ENCODE measurements around the gene METTL3. TPM values are rescaled to one million over a fixed set of nuclear protein-coding genes. Genes with fewer than 3 reads are reported as not detected.
A peak's percentile ranks its signal among the peaks of the same experiment; 100 is the strongest.

Gene METTL3
- total and polyA plus RNA-seq, 2 of the 13 experiments (the other 11 are each of a cell fraction or from before 2014, with no cell fraction given) = 123 to 130 TPM

DNA sequence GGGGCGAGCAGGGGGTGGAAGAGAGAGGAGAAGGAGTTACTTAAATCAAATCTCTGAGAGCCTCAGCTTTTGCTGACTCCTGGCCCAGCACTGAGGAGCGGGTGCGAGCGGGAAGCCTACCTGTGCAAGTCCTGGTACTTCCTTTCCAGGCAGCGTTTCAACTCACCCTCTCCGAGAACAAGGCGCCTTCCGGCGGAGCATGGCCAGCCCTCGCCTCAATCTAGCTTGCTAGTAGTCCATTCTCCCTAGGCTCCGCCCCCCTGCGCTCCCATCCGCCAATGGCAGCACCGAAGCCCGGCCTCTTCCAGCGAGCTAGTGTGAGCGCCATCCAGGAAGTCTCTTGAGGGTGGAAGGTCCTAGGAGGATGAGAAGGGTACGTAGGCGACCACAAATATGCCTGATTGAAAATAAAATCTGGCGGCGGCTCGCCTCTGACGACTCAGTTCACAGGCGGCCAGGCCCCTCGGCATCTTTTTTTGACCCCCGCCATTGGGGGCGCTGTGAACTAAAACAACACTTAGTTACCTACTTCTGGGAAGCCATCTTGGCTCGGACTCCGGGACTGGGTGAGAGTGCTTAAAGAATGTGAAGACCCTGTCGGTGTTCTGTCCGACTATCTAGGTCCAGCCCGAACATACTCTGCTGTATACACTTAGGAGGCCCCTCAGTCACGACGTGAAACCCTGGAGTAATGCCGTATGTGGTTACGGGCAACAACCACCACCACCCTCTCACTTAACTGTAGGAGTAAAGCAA lies 55.0 kb downstream of the METTL3 start, which contains the start of gene CHD8 (continued):
- TF ChIP-seq, protein P1, sequence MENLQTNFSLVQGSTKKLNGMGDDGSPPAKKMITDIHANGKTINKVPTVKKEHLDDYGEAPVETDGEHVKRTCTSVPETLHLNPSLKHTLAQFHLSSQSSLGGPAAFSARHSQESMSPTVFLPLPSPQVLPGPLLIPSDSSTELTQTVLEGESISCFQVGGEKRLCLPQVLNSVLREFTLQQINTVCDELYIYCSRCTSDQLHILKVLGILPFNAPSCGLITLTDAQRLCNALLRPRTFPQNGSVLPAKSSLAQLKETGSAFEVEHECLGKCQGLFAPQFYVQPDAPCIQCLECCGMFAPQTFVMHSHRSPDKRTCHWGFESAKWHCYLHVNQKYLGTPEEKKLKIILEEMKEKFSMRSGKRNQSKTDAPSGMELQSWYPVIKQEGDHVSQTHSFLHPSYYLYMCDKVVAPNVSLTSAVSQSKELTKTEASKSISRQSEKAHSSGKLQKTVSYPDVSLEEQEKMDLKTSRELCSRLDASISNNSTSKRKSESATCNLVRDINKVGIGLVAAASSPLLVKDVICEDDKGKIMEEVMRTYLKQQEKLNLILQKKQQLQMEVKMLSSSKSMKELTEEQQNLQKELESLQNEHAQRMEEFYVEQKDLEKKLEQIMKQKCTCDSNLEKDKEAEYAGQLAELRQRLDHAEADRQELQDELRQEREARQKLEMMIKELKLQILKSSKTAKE (CRISPR knock-in tag; IDR thresholded peaks at IDR 0.05; ENCODE audit: borderline replicate concordance) = no peak
- TF ChIP-seq SNAPC2 (CRISPR knock-in tag; IDR thresholded peaks at IDR 0.05) = no peak; the same call in 1 of the 2 replicates
- TF ChIP-seq CBX1 (IDR thresholded peaks at IDR 0.05; ENCODE audit: low read depth) = no peak
- TF ChIP-seq JARID2 (CRISPR knock-in tag; IDR thresholded peaks at IDR 0.05; ENCODE audit: insufficient replicate concordance) = no peak
- TF ChIP-seq SUZ12 (IDR thresholded peaks at IDR 0.05; ENCODE audit: low read depth, low read length) = no peak
- peak; percentile 87 for TF ChIP-seq FOXC1 (CRISPR knock-in tag; IDR thresholded peaks at IDR 0.05; ENCODE audit: borderline replicate concordance)
- TF ChIP-seq ZNF850 (CRISPR knock-in tag; conservative IDR thresholded peaks at IDR 0.05) = peak; percentile 68; the same call in 1 of the 2 replicates
- no peak for TF ChIP-seq LCORL (IDR thresholded peaks at IDR 0.05)
- peak; percentile 77; the same call in 1 of the 2 replicates for TF ChIP-seq LCORL (CRISPR knock-in tag; IDR thresholded peaks at IDR 0.05)
- TF ChIP-seq, protein P2, sequence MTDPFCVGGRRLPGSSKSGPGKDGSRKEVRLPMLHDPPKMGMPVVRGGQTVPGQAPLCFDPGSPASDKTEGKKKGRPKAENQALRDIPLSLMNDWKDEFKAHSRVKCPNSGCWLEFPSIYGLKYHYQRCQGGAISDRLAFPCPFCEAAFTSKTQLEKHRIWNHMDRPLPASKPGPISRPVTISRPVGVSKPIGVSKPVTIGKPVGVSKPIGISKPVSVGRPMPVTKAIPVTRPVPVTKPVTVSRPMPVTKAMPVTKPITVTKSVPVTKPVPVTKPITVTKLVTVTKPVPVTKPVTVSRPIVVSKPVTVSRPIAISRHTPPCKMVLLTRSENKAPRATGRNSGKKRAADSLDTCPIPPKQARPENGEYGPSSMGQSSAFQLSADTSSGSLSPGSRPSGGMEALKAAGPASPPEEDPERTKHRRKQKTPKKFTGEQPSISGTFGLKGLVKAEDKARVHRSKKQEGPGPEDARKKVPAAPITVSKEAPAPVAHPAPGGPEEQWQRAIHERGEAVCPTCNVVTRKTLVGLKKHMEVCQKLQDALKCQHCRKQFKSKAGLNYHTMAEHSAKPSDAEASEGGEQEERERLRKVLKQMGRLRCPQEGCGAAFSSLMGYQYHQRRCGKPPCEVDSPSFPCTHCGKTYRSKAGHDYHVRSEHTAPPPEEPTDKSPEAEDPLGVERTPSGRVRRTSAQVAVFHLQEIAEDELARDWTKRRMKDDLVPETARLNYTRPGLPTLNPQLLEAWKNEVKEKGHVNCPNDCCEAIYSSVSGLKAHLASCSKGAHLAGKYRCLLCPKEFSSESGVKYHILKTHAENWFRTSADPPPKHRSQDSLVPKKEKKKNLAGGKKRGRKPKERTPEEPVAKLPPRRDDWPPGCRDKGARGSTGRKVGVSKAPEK (CRISPR knock-in tag; IDR thresholded peaks at IDR 0.05; ENCODE audit: borderline replicate concordance) = 0 out of 2 replicates have a peak, but pooled peaks have one; percentile 53
- TF ChIP-seq MXD4 (CRISPR knock-in tag; IDR thresholded peaks at IDR 0.05) = peak; percentile 91
- TF ChIP-seq, protein P3, sequence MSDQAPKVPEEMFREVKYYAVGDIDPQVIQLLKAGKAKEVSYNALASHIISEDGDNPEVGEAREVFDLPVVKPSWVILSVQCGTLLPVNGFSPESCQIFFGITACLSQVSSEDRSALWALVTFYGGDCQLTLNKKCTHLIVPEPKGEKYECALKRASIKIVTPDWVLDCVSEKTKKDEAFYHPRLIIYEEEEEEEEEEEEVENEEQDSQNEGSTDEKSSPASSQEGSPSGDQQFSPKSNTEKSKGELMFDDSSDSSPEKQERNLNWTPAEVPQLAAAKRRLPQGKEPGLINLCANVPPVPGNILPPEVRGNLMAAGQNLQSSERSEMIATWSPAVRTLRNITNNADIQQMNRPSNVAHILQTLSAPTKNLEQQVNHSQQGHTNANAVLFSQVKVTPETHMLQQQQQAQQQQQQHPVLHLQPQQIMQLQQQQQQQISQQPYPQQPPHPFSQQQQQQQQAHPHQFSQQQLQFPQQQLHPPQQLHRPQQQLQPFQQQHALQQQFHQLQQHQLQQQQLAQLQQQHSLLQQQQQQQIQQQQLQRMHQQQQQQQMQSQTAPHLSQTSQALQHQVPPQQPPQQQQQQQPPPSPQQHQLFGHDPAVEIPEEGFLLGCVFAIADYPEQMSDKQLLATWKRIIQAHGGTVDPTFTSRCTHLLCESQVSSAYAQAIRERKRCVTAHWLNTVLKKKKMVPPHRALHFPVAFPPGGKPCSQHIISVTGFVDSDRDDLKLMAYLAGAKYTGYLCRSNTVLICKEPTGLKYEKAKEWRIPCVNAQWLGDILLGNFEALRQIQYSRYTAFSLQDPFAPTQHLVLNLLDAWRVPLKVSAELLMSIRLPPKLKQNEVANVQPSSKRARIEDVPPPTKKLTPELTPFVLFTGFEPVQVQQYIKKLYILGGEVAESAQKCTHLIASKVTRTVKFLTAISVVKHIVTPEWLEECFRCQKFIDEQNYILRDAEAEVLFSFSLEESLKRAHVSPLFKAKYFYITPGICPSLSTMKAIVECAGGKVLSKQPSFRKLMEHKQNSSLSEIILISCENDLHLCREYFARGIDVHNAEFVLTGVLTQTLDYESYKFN (CRISPR knock-in tag; conservative IDR thresholded peaks at IDR 0.05) = peak; percentile 54; the same call in 1 of the 2 replicates
- TF ChIP-seq, protein P4, sequence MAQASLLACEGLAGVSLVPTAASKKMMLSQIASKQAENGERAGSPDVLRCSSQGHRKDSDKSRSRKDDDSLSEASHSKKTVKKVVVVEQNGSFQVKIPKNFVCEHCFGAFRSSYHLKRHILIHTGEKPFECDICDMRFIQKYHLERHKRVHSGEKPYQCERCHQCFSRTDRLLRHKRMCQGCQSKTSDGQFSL (CRISPR knock-in tag; IDR thresholded peaks at IDR 0.05) = no peak
- TF ChIP-seq U2AF2 (IDR thresholded peaks at IDR 0.05; ENCODE audit: low read depth, low read length) = 0 out of 2 replicates have a peak, but pooled peaks have one; percentile 11
- TF ChIP-seq, protein P5, sequence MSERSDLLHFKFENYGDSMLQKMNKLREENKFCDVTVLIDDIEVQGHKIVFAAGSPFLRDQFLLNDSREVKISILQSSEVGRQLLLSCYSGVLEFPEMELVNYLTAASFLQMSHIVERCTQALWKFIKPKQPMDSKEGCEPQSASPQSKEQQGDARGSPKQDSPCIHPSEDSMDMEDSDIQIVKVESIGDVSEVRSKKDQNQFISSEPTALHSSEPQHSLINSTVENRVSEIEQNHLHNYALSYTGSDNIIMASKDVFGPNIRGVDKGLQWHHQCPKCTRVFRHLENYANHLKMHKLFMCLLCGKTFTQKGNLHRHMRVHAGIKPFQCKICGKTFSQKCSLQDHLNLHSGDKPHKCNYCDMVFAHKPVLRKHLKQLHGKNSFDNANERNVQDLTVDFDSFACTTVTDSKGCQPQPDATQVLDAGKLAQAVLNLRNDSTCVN (CRISPR knock-in tag; IDR thresholded peaks at IDR 0.05; ENCODE audit: borderline replicate concordance) = peak; percentile 57; the same call in 1 of the 2 replicates
- TF ChIP-seq MAFK (conservative IDR thresholded peaks at IDR 0.05 in 1 of 2, IDR thresholded peaks at IDR 0.05 in 1 of 2; ENCODE audit: low read length in 2 of 2) = no peak
- no peak for TF ChIP-seq MTF1 (CRISPR knock-in tag; IDR thresholded peaks at IDR 0.05)
